ENCODE measurements around the gene ATF3.
A peak's percentile ranks its signal among the peaks of the same experiment; 100 is the strongest.

The ATF3 gene

GRCh38 chr1:212608959-212609700, 569 bp downstream of the ATF3 start:
- peak; percentile 68 for DNase-seq (ENCODE audit: low read depth)

- DNase-seq (ENCODE audit: low read depth) = peak; percentile 31
Measured at GRCh38 chr1:212609701-212610574, 1.4 kb downstream of the ATF3 start.

GRCh38 chr1:212610575-212610967, 2.0 kb downstream of the ATF3 start:
- no peak for DNase-seq (ENCODE audit: low read depth)

GRCh38 chr1:212611000-212611948, 2.7 kb downstream of the ATF3 start:
- DNase-seq (ENCODE audit: low read depth) = no peak

GRCh38 chr1:212612041-212612961, 3.7 kb downstream of the ATF3 start:
- DNase-seq (ENCODE audit: low read depth) = peak; percentile 24

DNA sequence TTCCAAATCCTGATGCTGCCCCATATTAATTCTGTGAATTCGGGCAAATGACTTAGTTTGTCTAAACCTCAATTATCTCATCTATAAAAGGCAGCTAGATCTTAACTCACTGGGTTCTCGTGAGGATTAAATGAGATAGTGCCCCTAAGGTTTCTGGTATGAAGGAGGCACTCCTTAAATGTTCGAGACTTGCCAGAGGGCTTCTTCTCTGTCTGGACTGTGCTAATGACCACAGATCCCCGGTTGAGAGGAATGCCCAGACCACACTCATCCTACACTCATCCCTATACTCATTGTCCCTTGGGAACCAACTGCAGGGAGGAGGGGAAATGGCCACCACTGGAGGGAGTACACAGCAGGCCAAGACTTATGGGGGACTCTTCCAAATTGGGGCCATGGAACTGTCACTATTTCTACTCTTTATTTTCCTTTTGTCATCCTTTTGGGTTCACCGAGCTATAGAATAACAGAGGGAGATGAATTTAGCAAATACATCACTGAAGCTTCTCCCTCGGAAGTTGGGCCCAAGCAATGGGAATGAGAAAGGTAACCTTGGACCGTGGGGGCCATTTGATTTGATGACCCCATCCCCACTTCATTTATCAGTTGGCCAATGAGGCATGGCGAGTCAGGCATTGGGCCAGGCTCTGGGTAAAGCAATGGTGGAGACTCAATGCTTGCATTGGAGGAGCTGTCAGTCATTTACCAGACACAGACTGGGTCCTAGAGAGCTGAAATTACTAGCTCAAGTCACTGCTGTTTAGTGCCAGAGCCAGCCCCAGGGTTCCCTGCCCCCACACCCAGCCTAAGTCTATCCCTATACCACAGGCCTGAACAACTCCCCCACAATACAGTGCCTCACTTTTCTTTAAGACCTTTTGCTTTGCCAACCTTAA, 5.1 kb downstream of the ATF3 start:
- peak; percentile 74 for DNase-seq (ENCODE audit: low read depth)

DNA sequence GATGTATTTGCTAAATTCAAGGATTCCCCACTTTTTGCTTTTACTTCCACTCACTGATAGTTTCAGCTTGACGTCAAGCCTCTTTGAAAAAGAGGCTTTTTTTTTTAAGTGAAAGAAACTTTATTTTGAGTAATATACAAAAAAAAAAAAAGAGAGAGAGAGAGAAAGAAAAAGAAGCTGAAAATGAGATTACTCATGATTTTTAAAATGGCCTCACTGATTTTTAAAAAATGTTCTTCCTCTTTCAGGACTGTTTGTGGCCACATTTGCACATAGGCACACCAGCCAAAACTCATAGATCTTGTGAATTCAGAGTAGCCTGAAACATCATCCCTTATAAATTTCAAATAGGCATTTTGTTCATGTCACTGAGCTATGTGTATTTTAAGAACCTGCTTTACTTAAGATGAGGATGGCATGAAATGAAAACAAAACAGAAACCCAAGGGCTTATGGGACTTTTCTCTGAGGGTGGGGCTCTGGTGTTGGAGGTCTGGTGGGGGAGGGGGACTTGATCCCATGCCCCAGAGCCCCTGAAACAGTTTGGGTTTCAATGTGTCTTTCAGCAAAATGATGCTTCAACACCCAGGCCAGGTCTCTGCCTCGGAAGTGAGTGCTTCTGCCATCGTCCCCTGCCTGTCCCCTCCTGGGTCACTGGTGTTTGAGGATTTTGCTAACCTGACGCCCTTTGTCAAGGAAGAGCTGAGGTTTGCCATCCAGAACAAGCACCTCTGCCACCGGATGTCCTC, 6.1 kb downstream of the ATF3 start:
- no peak for DNase-seq (ENCODE audit: low read depth)

DNA sequence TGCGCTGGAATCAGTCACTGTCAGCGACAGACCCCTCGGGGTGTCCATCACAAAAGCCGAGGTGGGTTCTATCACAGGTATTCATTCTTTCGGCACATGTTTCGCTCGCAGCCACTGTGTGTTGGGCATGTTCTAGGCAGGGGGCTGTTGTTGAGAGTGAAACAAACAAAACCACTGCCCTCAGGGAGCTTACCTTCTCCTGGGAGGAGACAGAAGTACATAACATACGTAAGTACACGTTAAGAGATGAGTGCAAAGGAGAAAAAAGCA, 6.6 kb downstream of the ATF3 start:
- no peak for DNase-seq (ENCODE audit: low read depth)

GRCh38 chr1:212618466-212619210, 10.1 kb downstream of the ATF3 start:
- DNase-seq (ENCODE audit: low read depth) = peak; percentile 66

- no peak for DNase-seq (ENCODE audit: low read depth)
Measured at GRCh38 chr1:212620293-212620692, 11.7 kb downstream of the ATF3 start.

DNA sequence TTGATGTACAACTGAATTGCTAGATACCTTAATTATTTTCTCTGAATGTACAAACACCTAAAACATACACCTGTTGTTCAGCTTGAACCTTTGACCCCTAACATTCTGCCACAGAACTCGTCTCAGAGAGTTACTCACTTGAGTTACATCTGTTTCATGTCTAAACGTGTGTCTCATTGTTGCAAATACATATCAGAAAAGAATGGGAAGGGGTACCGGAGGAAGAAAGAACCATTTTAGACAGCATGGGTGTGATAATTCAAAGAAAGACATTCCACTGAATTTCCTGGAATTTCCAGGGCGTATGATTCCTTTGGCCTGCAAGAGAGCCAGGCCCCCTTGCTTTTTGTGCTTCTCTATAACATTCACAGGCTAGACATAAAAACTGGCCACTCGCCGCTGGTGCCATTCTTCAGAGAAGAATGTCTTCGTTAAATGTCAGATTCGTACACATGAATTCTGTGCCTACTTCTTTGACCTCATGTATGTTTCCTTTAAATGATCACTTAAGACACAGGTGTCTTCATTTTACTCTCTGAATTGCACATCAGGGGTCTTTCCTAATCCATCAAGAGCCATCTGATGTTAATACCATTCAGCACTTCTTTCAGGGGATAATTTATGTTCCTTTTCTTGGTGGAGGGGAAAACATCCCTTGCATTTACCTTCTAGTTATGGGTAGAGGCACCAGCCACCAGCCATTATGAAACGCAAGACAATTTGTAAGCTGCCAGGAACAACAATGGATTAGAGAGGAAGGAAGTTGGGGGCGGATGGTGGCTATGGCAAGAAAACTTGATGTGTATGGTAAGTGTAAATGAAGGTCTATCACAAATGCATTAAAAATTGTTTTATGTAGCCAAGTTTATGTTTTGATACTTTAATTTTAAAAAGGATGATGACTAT, 12.7 kb downstream of the ATF3 start:
- no peak for DNase-seq (ENCODE audit: low read depth)

DNA sequence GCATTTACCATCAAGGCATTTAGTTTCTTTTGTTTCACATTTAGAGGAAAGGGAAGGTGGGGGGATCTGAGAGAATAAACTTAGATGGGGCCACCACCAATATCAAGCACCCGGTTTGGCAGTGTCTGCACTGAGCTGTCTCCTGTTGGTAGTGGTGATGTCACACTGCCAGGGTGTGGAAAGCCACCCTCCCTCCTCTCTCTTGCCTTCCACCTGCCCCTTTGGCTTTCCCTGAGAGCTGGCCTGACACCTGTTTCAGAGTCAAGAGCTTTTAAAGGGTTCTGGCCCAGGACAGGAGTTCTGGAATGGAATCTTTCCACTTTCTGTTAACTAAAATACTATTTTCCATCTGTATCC, 13.4 kb downstream of the ATF3 start:
- DNase-seq (ENCODE audit: low read depth) = no peak

GRCh38 chr1:212622467-212622866, 13.9 kb downstream of the ATF3 start:
- no peak for DNase-seq (ENCODE audit: low read depth)

DNA sequence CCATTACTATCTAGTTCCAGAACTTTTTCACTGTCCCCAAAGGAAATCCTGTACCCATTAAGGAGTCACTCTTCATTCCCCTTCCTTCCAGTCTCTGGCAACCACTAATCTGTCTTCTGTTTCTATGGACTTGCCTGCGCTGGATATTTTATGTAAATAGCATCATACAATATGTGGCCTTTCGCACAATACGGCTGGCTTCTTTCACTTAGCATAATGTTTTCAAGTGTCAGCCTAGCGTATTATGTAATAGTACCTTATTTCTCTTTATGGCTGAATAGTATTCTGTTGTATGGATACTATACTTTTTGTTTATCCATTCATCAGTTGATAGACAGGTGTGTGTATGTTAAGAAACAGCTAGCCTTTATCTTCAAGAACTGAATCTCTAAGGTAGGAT, 14.3 kb downstream of the ATF3 start:
- no peak for DNase-seq (ENCODE audit: low read depth)

GRCh38 chr1:212623603-212624002, 15.0 kb downstream of the ATF3 start:
- DNase-seq (ENCODE audit: low read depth) = no peak

GRCh38 chr1:212624976-212625501, 16.5 kb downstream of the ATF3 start:
- no peak for DNase-seq (ENCODE audit: low read depth)

- DNase-seq (ENCODE audit: low read depth) = no peak
Measured at GRCh38 chr1:212625781-212626450, 17.4 kb downstream of the ATF3 start.
